Measurements from ENCODE around the gene MYO5A.

Gene MYO5A

DNA sequence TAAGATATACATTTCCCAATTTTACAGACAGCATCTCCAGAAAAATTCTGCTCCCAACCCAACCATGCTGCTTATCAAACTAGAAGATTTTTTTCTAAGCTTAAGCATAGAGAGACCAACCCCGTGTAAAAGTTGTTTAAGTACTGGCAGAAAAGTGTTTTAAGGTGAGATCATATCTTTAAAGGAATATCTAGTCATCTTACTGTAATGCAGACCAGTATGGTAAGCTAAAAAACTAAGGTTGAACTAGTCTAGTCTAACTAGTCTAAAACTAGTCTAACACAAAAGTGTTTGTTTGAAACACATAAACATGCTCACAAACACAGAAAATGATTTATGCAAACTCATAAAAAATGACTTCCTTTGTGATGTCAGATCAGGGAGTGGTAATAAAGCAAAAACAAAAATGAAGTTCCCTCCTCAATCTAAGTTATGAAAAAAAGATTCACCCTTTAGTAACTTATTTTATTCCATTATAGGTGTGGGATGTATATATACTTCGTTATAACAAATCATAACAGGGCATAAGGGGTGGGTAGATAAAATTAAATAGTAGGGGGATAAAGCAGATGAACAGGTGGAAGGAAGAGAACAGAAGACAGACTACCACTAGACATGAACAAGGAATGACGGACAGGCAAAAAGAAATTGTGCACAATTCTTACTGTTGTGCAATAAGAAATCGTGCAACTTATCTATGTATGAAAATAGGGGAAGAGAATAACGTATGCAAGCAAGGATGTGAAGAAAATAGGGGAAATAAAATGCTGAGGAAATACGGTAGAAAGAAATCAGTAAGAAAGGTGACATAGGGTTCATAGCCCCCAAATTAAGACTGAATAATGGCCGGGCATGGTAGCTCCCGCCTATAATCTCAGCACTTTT is 10.0 kb downstream of the MYO5A start:
- Histone ChIP-seq H3K36me3 (ENCODE audit: control insufficient read depth in 1 of 2, insufficient read depth in 2 of 2, low read depth in 1 of 2, low read length in 2 of 2) (no peaks in the 10 kb centered on the region), H3K27ac (ENCODE audit: low read length, poor library complexity, severe bottlenecking) (no peak overlapping the region), H2BK5ac (ENCODE audit: low read depth, low read length, poor library complexity, severe bottlenecking) (no peak overlapping the region), H4K8ac (ENCODE audit: low read length) (no peak overlapping the region), H3K14ac (ENCODE audit: low read length in 2 of 2) (no peak overlapping the region), H3K4me1 (ENCODE audit: control insufficient read depth, insufficient read depth, low read depth, low read length) (peaks cover 1% of the 10 kb centered on the region), H3K27me3 (ENCODE audit: control insufficient read depth in 1 of 2, insufficient read depth in 1 of 2, low read length in 2 of 2) (no peaks in the 10 kb centered on the region), H3K23ac (ENCODE audit: low read length in 2 of 2) (no peak overlapping the region), H4K91ac (ENCODE audit: low read length) (no peak overlapping the region), H3K9me3 (ENCODE audit: control insufficient read depth, low read length) (no peaks in the 10 kb centered on the region), H3K4me3 (ENCODE audit: insufficient read depth in 1 of 2, low read depth in 1 of 2, low read length in 2 of 2) (no peak overlapping the region), H2AK5ac (ENCODE audit: low read length, severe bottlenecking) (no peak overlapping the region), H2BK120ac (ENCODE audit: low read depth, low read length) (no peak overlapping the region), H2AFZ (ENCODE audit: low read depth, low read length) (no peak overlapping the region), H3K18ac (ENCODE audit: low read depth in 1 of 2, low read length in 2 of 2) (no peak overlapping the region), H2BK15ac (ENCODE audit: low read depth, poor library complexity, severe bottlenecking) (no peak overlapping the region), H3K4me2 (ENCODE audit: low read length, poor library complexity, severe bottlenecking) (no peak overlapping the region), H3K79me1 (replicated peaks; ENCODE audit: low read length, poor library complexity, severe bottlenecking) (peaks cover 33% of the 10 kb centered on the region), H2BK12ac (ENCODE audit: low read length in 2 of 2) (no peak overlapping the region), H3K9ac (ENCODE audit: low read length) (no peak overlapping the region), H3K4ac (ENCODE audit: low read depth in 1 of 2, low read length in 2 of 2) (no peak overlapping the region)
- no peak for DNase-seq
- 98% methylated on average over 7 of the region's 8 CpGs for WGBS

GRCh38 chr15:52517014-52517413 is 11.7 kb downstream of the MYO5A start:
- Histone ChIP-seq H3K79me1 (replicated peaks; ENCODE audit: low read length, poor library complexity, severe bottlenecking) (peaks cover 32% of the 10 kb centered on the region), H2AFZ (ENCODE audit: low read depth, low read length) (no peak overlapping the region), H3K9me3 (ENCODE audit: control insufficient read depth, low read length) (no peaks in the 10 kb centered on the region), H3K4me3 (ENCODE audit: insufficient read depth in 1 of 2, low read depth in 1 of 2, low read length in 2 of 2) (no peak overlapping the region), H3K4me2 (ENCODE audit: low read length, poor library complexity, severe bottlenecking) (no peak overlapping the region), H3K4ac (ENCODE audit: low read depth in 1 of 2, low read length in 2 of 2) (no peak overlapping the region), H3K23ac (ENCODE audit: low read length in 2 of 2) (no peak overlapping the region), H2BK120ac (ENCODE audit: low read depth, low read length) (no peak overlapping the region), H3K27me3 (ENCODE audit: control insufficient read depth in 1 of 2, insufficient read depth in 1 of 2, low read length in 2 of 2) (no peaks in the 10 kb centered on the region), H3K36me3 (ENCODE audit: control insufficient read depth in 1 of 2, insufficient read depth in 2 of 2, low read depth in 1 of 2, low read length in 2 of 2) (no peaks in the 10 kb centered on the region), H3K9ac (ENCODE audit: low read length) (no peak overlapping the region), H2BK5ac (ENCODE audit: low read depth, low read length, poor library complexity, severe bottlenecking) (no peak overlapping the region), H2AK5ac (ENCODE audit: low read length, severe bottlenecking) (no peak overlapping the region), H3K27ac (ENCODE audit: low read length, poor library complexity, severe bottlenecking) (no peak overlapping the region), H3K18ac (ENCODE audit: low read depth in 1 of 2, low read length in 2 of 2) (no peak overlapping the region), H3K4me1 (ENCODE audit: control insufficient read depth, insufficient read depth, low read depth, low read length) (peaks cover 1% of the 10 kb centered on the region), H4K91ac (ENCODE audit: low read length) (no peak overlapping the region), H2BK12ac (ENCODE audit: low read length in 2 of 2) (no peak overlapping the region), H2BK15ac (ENCODE audit: low read depth, poor library complexity, severe bottlenecking) (no peak overlapping the region), H4K8ac (ENCODE audit: low read length) (no peak overlapping the region), H3K14ac (ENCODE audit: low read length in 2 of 2) (no peak overlapping the region)
- DNase-seq = no peak
- 93% methylated on average over 1 of the region's 1 CpG for WGBS

DNA sequence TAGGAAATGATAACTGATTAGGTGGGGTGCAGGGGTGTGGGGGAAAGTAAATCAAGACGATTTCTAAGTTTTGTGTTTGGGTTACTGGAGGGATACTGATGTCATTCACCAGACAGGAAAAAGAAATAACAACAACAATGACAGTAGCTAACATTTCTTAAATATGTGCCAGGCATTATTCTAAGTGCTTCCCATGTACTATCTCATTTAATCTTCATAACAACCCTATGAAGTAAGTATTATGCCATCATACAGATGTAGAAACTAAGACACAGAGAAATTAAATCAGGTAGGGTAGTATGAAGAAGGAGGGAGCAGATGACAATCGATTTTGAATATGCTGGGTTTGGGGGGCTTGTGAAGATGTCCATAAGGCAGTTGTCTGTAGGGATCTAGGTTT is 13.3 kb downstream of the MYO5A start:
- H2BK12ac ChIP-seq (ENCODE audit: low read length in 2 of 2) = no peak overlapping the region
- H3K14ac ChIP-seq (ENCODE audit: low read length in 2 of 2) = no peak overlapping the region
- no peak overlapping the region for H2AFZ ChIP-seq (ENCODE audit: low read depth, low read length)
- H3K9ac ChIP-seq (ENCODE audit: low read length) = no peak overlapping the region
- H3K18ac ChIP-seq (ENCODE audit: low read depth in 1 of 2, low read length in 2 of 2) = no peak overlapping the region
- H2BK15ac ChIP-seq (ENCODE audit: low read depth, poor library complexity, severe bottlenecking) = no peak overlapping the region
- H2AK5ac ChIP-seq (ENCODE audit: low read length, severe bottlenecking) = no peak overlapping the region
- H3K4me3 ChIP-seq (ENCODE audit: insufficient read depth in 1 of 2, low read depth in 1 of 2, low read length in 2 of 2) = no peak overlapping the region
- no peaks in the 10 kb centered on the region for H3K27me3 ChIP-seq (ENCODE audit: control insufficient read depth in 1 of 2, insufficient read depth in 1 of 2, low read length in 2 of 2)
- H2BK120ac ChIP-seq (ENCODE audit: low read depth, low read length) = no peak overlapping the region
- H3K36me3 ChIP-seq (ENCODE audit: control insufficient read depth in 1 of 2, insufficient read depth in 2 of 2, low read depth in 1 of 2, low read length in 2 of 2) = no peaks in the 10 kb centered on the region
- H3K4ac ChIP-seq (ENCODE audit: low read depth in 1 of 2, low read length in 2 of 2) = no peak overlapping the region
- 82% methylated on average over 2 of the region's 2 CpGs for WGBS
- no peak overlapping the region for H3K4me2 ChIP-seq (ENCODE audit: low read length, poor library complexity, severe bottlenecking)
- H3K23ac ChIP-seq (ENCODE audit: low read length in 2 of 2) = no peak overlapping the region
- H2BK5ac ChIP-seq (ENCODE audit: low read depth, low read length, poor library complexity, severe bottlenecking) = no peak overlapping the region
- H3K79me1 ChIP-seq (replicated peaks; ENCODE audit: low read length, poor library complexity, severe bottlenecking) = peaks cover 28% of the 10 kb centered on the region
- H4K8ac ChIP-seq (ENCODE audit: low read length) = no peak overlapping the region
- DNase-seq = no peak
- no peak overlapping the region for H4K91ac ChIP-seq (ENCODE audit: low read length)
- no peaks in the 10 kb centered on the region for H3K9me3 ChIP-seq (ENCODE audit: control insufficient read depth, low read length)
- H3K27ac ChIP-seq (ENCODE audit: low read length, poor library complexity, severe bottlenecking) = no peak overlapping the region
- peaks cover 1% of the 10 kb centered on the region for H3K4me1 ChIP-seq (ENCODE audit: control insufficient read depth, insufficient read depth, low read depth, low read length)

DNA sequence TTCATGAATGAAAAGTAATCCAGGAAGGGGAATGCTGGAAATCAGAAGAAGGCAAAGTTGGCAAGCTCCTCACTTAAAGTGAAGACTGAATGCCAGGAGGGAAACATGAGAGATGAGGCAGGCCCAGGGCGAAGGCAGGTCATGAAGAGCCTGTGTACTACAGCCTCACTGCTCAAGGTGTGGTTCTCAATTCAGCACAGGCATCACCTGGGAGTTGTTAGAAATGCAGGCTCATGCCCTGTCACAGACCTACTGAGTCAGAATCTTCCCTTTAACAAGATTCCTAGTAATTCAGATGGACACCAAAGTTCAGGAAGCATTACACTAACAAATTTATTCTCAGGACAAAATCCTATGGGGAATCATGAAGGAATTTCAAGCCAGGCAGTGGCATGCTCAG is 14.2 kb downstream of the MYO5A start:
- no peak overlapping the region for H2BK5ac ChIP-seq (ENCODE audit: low read depth, low read length, poor library complexity, severe bottlenecking)
- H3K4me2 ChIP-seq (ENCODE audit: low read length, poor library complexity, severe bottlenecking) = no peak overlapping the region
- DNase-seq = no peak
- H3K14ac ChIP-seq (ENCODE audit: low read length in 2 of 2) = no peak overlapping the region
- 81% methylated on average over 1 of the region's 1 CpG for WGBS
- no peak overlapping the region for H3K18ac ChIP-seq (ENCODE audit: low read depth in 1 of 2, low read length in 2 of 2)
- H3K4me3 ChIP-seq (ENCODE audit: insufficient read depth in 1 of 2, low read depth in 1 of 2, low read length in 2 of 2) = no peak overlapping the region
- H3K79me1 ChIP-seq (replicated peaks; ENCODE audit: low read length, poor library complexity, severe bottlenecking) = peaks cover 25% of the 10 kb centered on the region
- H3K9me3 ChIP-seq (ENCODE audit: control insufficient read depth, low read length) = no peaks in the 10 kb centered on the region
- H2BK15ac ChIP-seq (ENCODE audit: low read depth, poor library complexity, severe bottlenecking) = no peak overlapping the region
- no peak overlapping the region for H4K8ac ChIP-seq (ENCODE audit: low read length)
- no peak overlapping the region for H4K91ac ChIP-seq (ENCODE audit: low read length)
- no peaks in the 10 kb centered on the region for H3K27me3 ChIP-seq (ENCODE audit: control insufficient read depth in 1 of 2, insufficient read depth in 1 of 2, low read length in 2 of 2)
- H2AFZ ChIP-seq (ENCODE audit: low read depth, low read length) = no peak overlapping the region
- no peak overlapping the region for H2AK5ac ChIP-seq (ENCODE audit: low read length, severe bottlenecking)
- no peak overlapping the region for H3K23ac ChIP-seq (ENCODE audit: low read length in 2 of 2)
- H3K4ac ChIP-seq (ENCODE audit: low read depth in 1 of 2, low read length in 2 of 2) = no peak overlapping the region
- H3K27ac ChIP-seq (ENCODE audit: low read length, poor library complexity, severe bottlenecking) = no peak overlapping the region
- no peak overlapping the region for H3K9ac ChIP-seq (ENCODE audit: low read length)
- no peaks in the 10 kb centered on the region for H3K36me3 ChIP-seq (ENCODE audit: control insufficient read depth in 1 of 2, insufficient read depth in 2 of 2, low read depth in 1 of 2, low read length in 2 of 2)
- H2BK12ac ChIP-seq (ENCODE audit: low read length in 2 of 2) = no peak overlapping the region
- H3K4me1 ChIP-seq (ENCODE audit: control insufficient read depth, insufficient read depth, low read depth, low read length) = no peaks in the 10 kb centered on the region
- no peak overlapping the region for H2BK120ac ChIP-seq (ENCODE audit: low read depth, low read length)

All from mesenchymal stem cell (in vitro differentiated cells and primary cell).